HG02884 (cell line): ENCODE data around the gene LDLRAD4.
A peak's percentile ranks its signal among the peaks of the same experiment; 100 is the strongest.

Source experiments
- ATAC-seq: cut with Tn5 transposase; IDR thresholded peaks from one replicate; pipeline ENCODE4 v1.9.1; 2021; ENCODE audit warnings: mild to moderate bottlenecking, moderate library complexity; ENCODE audit not compliant: unreplicated experiment

LDLRAD4 gene

GRCh38 chr18:13555865-13556264 lies 337.3 kb downstream of the LDLRAD4 start:
- ATAC-seq, result no peak

GRCh38 chr18:13556502-13556901 lies 337.9 kb downstream of the LDLRAD4 start:
- no peak for ATAC-seq

- no peak for ATAC-seq
Measured at GRCh38 chr18:13558124-13558523, 339.6 kb downstream of the LDLRAD4 start.

GRCh38 chr18:13558790-13559189 lies 340.2 kb downstream of the LDLRAD4 start:
- no peak for ATAC-seq

- no peak for ATAC-seq
Measured at GRCh38 chr18:13559754-13560153, 341.2 kb downstream of the LDLRAD4 start.

- ATAC-seq, result no peak
Measured at GRCh38 chr18:13560306-13560705, 341.7 kb downstream of the LDLRAD4 start.

GRCh38 chr18:13562494-13563029 lies 344.0 kb downstream of the LDLRAD4 start:
- peak; percentile 58 for ATAC-seq

- ATAC-seq, result no peak
Measured at GRCh38 chr18:13563390-13563805, 344.8 kb downstream of the LDLRAD4 start.

- no peak for ATAC-seq
Measured at GRCh38 chr18:13564579-13564978, 346.0 kb downstream of the LDLRAD4 start.

- ATAC-seq, result no peak
Measured at GRCh38 chr18:13565228-13565627, 346.7 kb downstream of the LDLRAD4 start.

GRCh38 chr18:13566941-13567746 lies 348.6 kb downstream of the LDLRAD4 start:
- ATAC-seq, result peak; percentile 47

- peak; percentile 67 for ATAC-seq
Measured at GRCh38 chr18:13568443-13569392, 350.2 kb downstream of the LDLRAD4 start.

GRCh38 chr18:13570216-13570615 lies 351.7 kb downstream of the LDLRAD4 start:
- no peak for ATAC-seq

- no peak for ATAC-seq
Measured at GRCh38 chr18:13570856-13571495, 352.4 kb downstream of the LDLRAD4 start.

GRCh38 chr18:13572148-13572547 lies 353.6 kb downstream of the LDLRAD4 start:
- no peak for ATAC-seq

- no peak for ATAC-seq
Measured at GRCh38 chr18:13572721-13573120, 354.2 kb downstream of the LDLRAD4 start.

GRCh38 chr18:13573750-13574149 lies 355.2 kb downstream of the LDLRAD4 start:
- ATAC-seq, result no peak

GRCh38 chr18:13574355-13574754 lies 355.8 kb downstream of the LDLRAD4 start:
- no peak for ATAC-seq

- ATAC-seq, result no peak
Measured at GRCh38 chr18:13574761-13575160, 356.2 kb downstream of the LDLRAD4 start.

GRCh38 chr18:13576598-13576997 lies 358.0 kb downstream of the LDLRAD4 start:
- ATAC-seq, result no peak
